TTC549 (cell line): ENCODE measurements around the gene HOXD12.
A peak's percentile ranks its signal among the peaks of the same experiment; 100 is the strongest.

Source experiments
- FAIRE-seq: peaks from 2 replicates; lab custom pipeline; 2012; peaks lifted over from hg19 to GRCh38; lab: Jason Lieb, UNC

The HOXD12 gene

GRCh38 chr2:176121190-176122051 is 21.8 kb downstream of the HOXD12 start:
- no peak for FAIRE-seq

- FAIRE-seq = no peak
Measured at GRCh38 chr2:176122052-176122682, 22.6 kb downstream of the HOXD12 start.

GRCh38 chr2:176122683-176123410 is 23.3 kb downstream of the HOXD12 start, which contains the start of gene HOXD9:
HOXD9 (plus strand) TSS chr2:176122719; CDS start chr2:176122769, 50 bp downstream.
- FAIRE-seq = no peak

- no peak for FAIRE-seq
Measured at GRCh38 chr2:176123411-176124109, 24.0 kb downstream of the HOXD12 start.

- no peak for FAIRE-seq
Measured at GRCh38 chr2:176124110-176124946, 24.7 kb downstream of the HOXD12 start.

GRCh38 chr2:176124947-176125771 is 25.6 kb downstream of the HOXD12 start:
- no peak for FAIRE-seq

- FAIRE-seq = no peak
Measured at GRCh38 chr2:176125772-176126054, 26.1 kb downstream of the HOXD12 start.

GRCh38 chr2:176126929-176127773 is 27.6 kb downstream of the HOXD12 start:
- FAIRE-seq = peak; percentile 94

- no peak for FAIRE-seq
Measured at GRCh38 chr2:176127774-176128072, 28.1 kb downstream of the HOXD12 start.

- FAIRE-seq = no peak
Measured at GRCh38 chr2:176128172-176128981, 28.8 kb downstream of the HOXD12 start.

GRCh38 chr2:176128982-176129796 is 29.6 kb downstream of the HOXD12 start, which contains the start of gene HOXD8:
HOXD8 (plus strand) TSS chr2:176129705; CDS start chr2:176130367, 662 bp downstream.
- FAIRE-seq = no peak

GRCh38 chr2:176129813-176130146 is 30.2 kb downstream of the HOXD12 start:
- FAIRE-seq = no peak

- FAIRE-seq = peak; percentile 5
Measured at GRCh38 chr2:176130147-176130956, 30.8 kb downstream of the HOXD12 start.

- FAIRE-seq = no peak
Measured at GRCh38 chr2:176130957-176131847, 31.6 kb downstream of the HOXD12 start.

- FAIRE-seq = peak; percentile 36
Measured at GRCh38 chr2:176131848-176132158, 32.2 kb downstream of the HOXD12 start.
